Vagina (tissue), 2 donors: ENCODE data around the gene PTPRA.
"Not testable (repeated sequence)": the region's sequence is repeated elsewhere in the genome, so short reads cannot be mapped to it uniquely, and the experiment has no call there.

Experiments used
- CTCF ChIP-seq, 3 experiments: fragments of 450-650 bp in 2 of 3; fragments of 200-600 bp in 1 of 3; sonication (generic) in 1 of 3; IDR thresholded peaks; one replicate each; pipeline ENCODE4 v1.5.1; 2017 to 2019; ENCODE audit warnings: antibody characterized with exemption in 3 of 3, mild to moderate bottlenecking in 2 of 3, moderate library complexity in 2 of 3
- POLR2A ChIP-seq, 2 donors: fragments of 450-650 bp; IDR thresholded peaks; one replicate each; pipeline ENCODE4 v1.6.1; 2017; ENCODE audit warnings: antibody characterized with exemption in 2 of 2, mild to moderate bottlenecking in 2 of 2, moderate library complexity in 2 of 2
- POLR2AphosphoS5 ChIP-seq, 2 donors: sonication (generic); formaldehyde crosslinking; IDR thresholded peaks; one replicate each; pipeline ENCODE4 v1.9.0; 2017; ENCODE audit warnings: antibody characterized with exemption in 2 of 2, mild to moderate bottlenecking in 2 of 2, low read depth in 1 of 2; ENCODE audit not compliant: insufficient read depth in 1 of 2

- not testable (repeated sequence) for TF ChIP-seq POLR2A (IDR thresholded peaks at IDR 0.05); CTCF (IDR thresholded peaks at IDR 0.05); POLR2AphosphoS5 (IDR thresholded peaks at IDR 0.05; ENCODE audit: insufficient read depth in 1 of 2, low read depth in 1 of 2)
These were observed 42.1 kb upstream of the PTPRA start for GRCh38 chr20:2831206-2831605.
